WTC11 (cell line): ENCODE data around the gene PRRC2B. TPM values are rescaled to one million over a fixed set of nuclear protein-coding genes. Genes with fewer than 3 reads are reported as not detected.

Experiments
- ATAC-seq: fragments of 200-7000 bp; cut with Tn5 transposase; 2 replicates; pipeline ENCODE4 v1.10.0; 2021; ENCODE audit warnings: mild to moderate bottlenecking, moderate library complexity
- CTCF ChIA-PET: fragments of 300-600 bp; sonication (Branson Sonifier 250); formaldehyde crosslinking; loops from one replicate; lab custom pipeline; 2021; ENCODE audit warnings: antibody characterized with exemption; lab: Charles Lee
- POLR2A ChIA-PET: fragments of 350-600 bp; sonication (Branson Sonifier 250); formaldehyde crosslinking; loops from one replicate; lab custom pipeline; 2021; ENCODE audit warnings: antibody characterized with exemption; lab: Charles Lee
- DNase-seq: peaks from one replicate; pipeline ENCODE4 v3.0.0; 2021; ENCODE audit warnings: low spot score
- H3K27ac Mint-ChIP-seq: 2 replicates; pipeline ENCODE4 v1.8.0; 2021; ENCODE audit warnings: mixed read lengths
- H3K27me3 Mint-ChIP-seq: 2 replicates; pipeline ENCODE4 v1.8.0; 2021; ENCODE audit warnings: low read depth, mild to moderate bottlenecking, moderate library complexity, mixed read lengths
- H3K36me3 Mint-ChIP-seq: 2 replicates; pipeline ENCODE4 v1.8.0; 2021; ENCODE audit warnings: mixed read lengths
- H3K4me1 Mint-ChIP-seq: 2 replicates; pipeline ENCODE4 v1.8.0; 2022; ENCODE audit warnings: mixed read lengths
- H3K4me3 Mint-ChIP-seq: 2 replicates; pipeline ENCODE4 v1.8.0; 2021; ENCODE audit warnings: mild to moderate bottlenecking, moderate library complexity, mixed read lengths
- H3K9me3 Mint-ChIP-seq: 2 replicates; pipeline ENCODE4 v1.8.0; 2021; ENCODE audit warnings: mixed read lengths
- CREB1 ChIP-seq: sonication (generic); formaldehyde crosslinking; IDR thresholded peaks from 2 replicates; pipeline ENCODE4 v1.8.0; 2023; ENCODE audit warnings: mild to moderate bottlenecking, missing genetic modification reagents
- EMX1 ChIP-seq: fragments of 250-450 bp; sonication (Bioruptor Pico); IDR thresholded peaks from 2 replicates; pipeline ENCODE4 v1.8.0; 2021; ENCODE audit warnings: mild to moderate bottlenecking
- ESRRA ChIP-seq: sonication (generic); formaldehyde crosslinking; IDR thresholded peaks from 2 replicates; pipeline ENCODE4 v1.8.1; 2022; ENCODE audit warnings: mild to moderate bottlenecking, missing genetic modification reagents, borderline replicate concordance
- MAX ChIP-seq: sonication (generic); formaldehyde crosslinking; IDR thresholded peaks from 2 replicates; pipeline ENCODE4 v1.8.0; 2022; ENCODE audit warnings: mild to moderate bottlenecking, missing genetic modification reagents
- MLX ChIP-seq: sonication (generic); formaldehyde crosslinking; IDR thresholded peaks from 2 replicates; pipeline ENCODE4 v1.8.1; 2023; ENCODE audit warnings: mild to moderate bottlenecking, missing genetic modification reagents, moderate library complexity
- OVOL2 ChIP-seq: fragments of 250-450 bp; sonication (Bioruptor Pico); IDR thresholded peaks from 2 replicates; pipeline ENCODE4 v1.9.0; 2021; ENCODE audit warnings: mild to moderate bottlenecking, borderline replicate concordance
- SMAD4 ChIP-seq: sonication (generic); formaldehyde crosslinking; IDR thresholded peaks from 2 replicates; pipeline ENCODE4 v1.8.0; 2022; ENCODE audit warnings: mild to moderate bottlenecking, missing genetic modification reagents
- SP1 ChIP-seq: sonication (generic); formaldehyde crosslinking; conservative IDR thresholded peaks from 2 replicates; pipeline ENCODE4 v1.8.1; 2022; ENCODE audit warnings: missing genetic modification reagents
- ZBTB21 ChIP-seq: sonication (generic); formaldehyde crosslinking; IDR thresholded peaks from 2 replicates; pipeline ENCODE4 v1.8.1; 2023; ENCODE audit warnings: mild to moderate bottlenecking, missing genetic modification reagents, borderline replicate concordance
- ZNF138 ChIP-seq: sonication (generic); formaldehyde crosslinking; conservative IDR thresholded peaks from 2 replicates; pipeline ENCODE4 v1.8.1; 2022; ENCODE audit warnings: mild to moderate bottlenecking, moderate library complexity, missing genetic modification reagents
- ZNF232 ChIP-seq: sonication (generic); formaldehyde crosslinking; IDR thresholded peaks from 2 replicates; pipeline ENCODE4 v1.8.0; 2022; ENCODE audit warnings: mild to moderate bottlenecking, missing genetic modification reagents
- ZNF317 ChIP-seq: sonication (generic); formaldehyde crosslinking; IDR thresholded peaks from 2 replicates; pipeline ENCODE4 v1.8.1; 2023; ENCODE audit warnings: low read depth, mild to moderate bottlenecking, moderate library complexity, missing genetic modification reagents, borderline replicate concordance
- ZNF425 ChIP-seq: fragments of 250-450 bp; sonication (Bioruptor Pico); conservative IDR thresholded peaks from 2 replicates; pipeline ENCODE4 v1.9.0; 2021; ENCODE audit warnings: mild to moderate bottlenecking
- total RNA-seq: library from RNA; stranded (reverse); gene quantifications from 3 replicates; pipeline ENCODE4 v1.2.3, GENCODE V29; 2021
- TF ChIP-seq, protein P1 (sequence below): sonication (generic); formaldehyde crosslinking; IDR thresholded peaks from 2 replicates; pipeline ENCODE4 v1.8.0; 2022; ENCODE audit warnings: mild to moderate bottlenecking, missing genetic modification reagents
- TF ChIP-seq, protein P2 (sequence below): sonication (generic); formaldehyde crosslinking; IDR thresholded peaks from 2 replicates; pipeline ENCODE4 v1.8.1; 2022; ENCODE audit warnings: mild to moderate bottlenecking, moderate library complexity, missing genetic modification reagents
- TF ChIP-seq, protein P3 (sequence below): fragments of 200-600 bp; IDR thresholded peaks from 2 replicates; pipeline ENCODE4 v1.8.0; 2022; ENCODE audit warnings: antibody characterized with exemption
- TF ChIP-seq, protein P4 (sequence below): sonication (generic); formaldehyde crosslinking; IDR thresholded peaks from 2 replicates; pipeline ENCODE4 v1.8.1; 2022; ENCODE audit warnings: low read depth, missing genetic modification reagents, borderline replicate concordance
- TF ChIP-seq, protein P5 (sequence below): sonication (generic); formaldehyde crosslinking; conservative IDR thresholded peaks from 2 replicates; pipeline ENCODE4 v1.8.1; 2023; ENCODE audit warnings: mild to moderate bottlenecking, low read depth, missing genetic modification reagents, moderate library complexity

The PRRC2B gene
- total RNA-seq, 1 experiment from 2014 or later: 272 TPM

DNA sequence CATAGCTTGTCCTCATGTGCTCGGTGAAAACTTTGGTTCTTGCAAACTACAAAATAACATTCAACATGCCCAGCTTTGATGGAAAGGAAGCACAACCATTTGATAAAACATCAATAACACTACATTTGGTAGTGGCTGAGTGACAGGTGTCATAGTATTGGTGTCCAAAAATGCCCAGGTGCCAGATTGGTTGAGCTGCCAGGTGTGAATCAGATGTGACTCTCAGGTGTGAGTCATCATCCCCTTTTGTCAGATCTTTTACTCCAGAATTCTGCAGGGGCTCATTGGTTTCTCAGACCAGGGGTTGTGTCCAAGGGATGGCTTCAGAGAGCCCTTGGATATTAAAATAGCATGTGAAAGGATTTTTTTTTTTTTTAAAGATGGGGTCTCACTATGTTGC, 86.4 kb downstream of the PRRC2B start (continued):
- TF ChIP-seq ZNF425: no peak

- Mint-ChIP-seq H3K4me3 (no peak overlapping the region), H3K4me1 (no peaks in the 10 kb centered on the region), H3K27ac (peak overlapping the region; percentile 55), H3K9me3 (no peaks in the 10 kb centered on the region), H3K27me3 (no peaks in the 10 kb centered on the region), H3K36me3 (peaks cover 90% of the 10 kb centered on the region)
- POLR2A ChIA-PET: interaction anchor here (0.6 kb wide), 2 partner anchors 30 to 233 kb away, joined by 3 to 4 read pairs; no protein-coding TSS in a partner anchor
- DNase-seq (no peak), ATAC-seq (no peak)
- CTCF ChIA-PET: interaction anchor here (0.6 kb wide), 1 partner anchor 12 kb away, joined by 4 read pairs; no protein-coding TSS in a partner anchor
- no peak for TF ChIP-seq SMAD4 (CRISPR knock-in tag)
- no peak for TF ChIP-seq CREB1 (CRISPR knock-in tag)
- TF ChIP-seq, protein P1, sequence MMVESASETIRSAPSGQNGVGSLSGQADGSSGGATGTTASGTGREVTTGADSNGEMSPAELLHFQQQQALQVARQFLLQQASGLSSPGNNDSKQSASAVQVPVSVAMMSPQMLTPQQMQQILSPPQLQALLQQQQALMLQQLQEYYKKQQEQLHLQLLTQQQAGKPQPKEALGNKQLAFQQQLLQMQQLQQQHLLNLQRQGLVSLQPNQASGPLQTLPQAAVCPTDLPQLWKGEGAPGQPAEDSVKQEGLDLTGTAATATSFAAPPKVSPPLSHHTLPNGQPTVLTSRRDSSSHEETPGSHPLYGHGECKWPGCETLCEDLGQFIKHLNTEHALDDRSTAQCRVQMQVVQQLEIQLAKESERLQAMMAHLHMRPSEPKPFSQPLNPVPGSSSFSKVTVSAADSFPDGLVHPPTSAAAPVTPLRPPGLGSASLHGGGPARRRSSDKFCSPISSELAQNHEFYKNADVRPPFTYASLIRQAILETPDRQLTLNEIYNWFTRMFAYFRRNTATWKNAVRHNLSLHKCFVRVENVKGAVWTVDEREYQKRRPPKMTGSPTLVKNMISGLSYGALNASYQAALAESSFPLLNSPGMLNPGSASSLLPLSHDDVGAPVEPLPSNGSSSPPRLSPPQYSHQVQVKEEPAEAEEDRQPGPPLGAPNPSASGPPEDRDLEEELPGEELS: no peak
- no peak for TF ChIP-seq ZNF425
- no peak for TF ChIP-seq SP1
- TF ChIP-seq, protein P2, sequence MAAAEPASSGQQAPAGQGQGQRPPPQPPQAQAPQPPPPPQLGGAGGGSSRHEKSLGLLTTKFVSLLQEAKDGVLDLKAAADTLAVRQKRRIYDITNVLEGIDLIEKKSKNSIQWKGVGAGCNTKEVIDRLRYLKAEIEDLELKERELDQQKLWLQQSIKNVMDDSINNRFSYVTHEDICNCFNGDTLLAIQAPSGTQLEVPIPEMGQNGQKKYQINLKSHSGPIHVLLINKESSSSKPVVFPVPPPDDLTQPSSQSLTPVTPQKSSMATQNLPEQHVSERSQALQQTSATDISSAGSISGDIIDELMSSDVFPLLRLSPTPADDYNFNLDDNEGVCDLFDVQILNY (CRISPR knock-in tag): no peak
- TF ChIP-seq, protein P3, sequence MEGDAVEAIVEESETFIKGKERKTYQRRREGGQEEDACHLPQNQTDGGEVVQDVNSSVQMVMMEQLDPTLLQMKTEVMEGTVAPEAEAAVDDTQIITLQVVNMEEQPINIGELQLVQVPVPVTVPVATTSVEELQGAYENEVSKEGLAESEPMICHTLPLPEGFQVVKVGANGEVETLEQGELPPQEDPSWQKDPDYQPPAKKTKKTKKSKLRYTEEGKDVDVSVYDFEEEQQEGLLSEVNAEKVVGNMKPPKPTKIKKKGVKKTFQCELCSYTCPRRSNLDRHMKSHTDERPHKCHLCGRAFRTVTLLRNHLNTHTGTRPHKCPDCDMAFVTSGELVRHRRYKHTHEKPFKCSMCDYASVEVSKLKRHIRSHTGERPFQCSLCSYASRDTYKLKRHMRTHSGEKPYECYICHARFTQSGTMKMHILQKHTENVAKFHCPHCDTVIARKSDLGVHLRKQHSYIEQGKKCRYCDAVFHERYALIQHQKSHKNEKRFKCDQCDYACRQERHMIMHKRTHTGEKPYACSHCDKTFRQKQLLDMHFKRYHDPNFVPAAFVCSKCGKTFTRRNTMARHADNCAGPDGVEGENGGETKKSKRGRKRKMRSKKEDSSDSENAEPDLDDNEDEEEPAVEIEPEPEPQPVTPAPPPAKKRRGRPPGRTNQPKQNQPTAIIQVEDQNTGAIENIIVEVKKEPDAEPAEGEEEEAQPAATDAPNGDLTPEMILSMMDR: no peak
- TF ChIP-seq ZNF317 (CRISPR knock-in tag): no peak
- TF ChIP-seq, protein P4, sequence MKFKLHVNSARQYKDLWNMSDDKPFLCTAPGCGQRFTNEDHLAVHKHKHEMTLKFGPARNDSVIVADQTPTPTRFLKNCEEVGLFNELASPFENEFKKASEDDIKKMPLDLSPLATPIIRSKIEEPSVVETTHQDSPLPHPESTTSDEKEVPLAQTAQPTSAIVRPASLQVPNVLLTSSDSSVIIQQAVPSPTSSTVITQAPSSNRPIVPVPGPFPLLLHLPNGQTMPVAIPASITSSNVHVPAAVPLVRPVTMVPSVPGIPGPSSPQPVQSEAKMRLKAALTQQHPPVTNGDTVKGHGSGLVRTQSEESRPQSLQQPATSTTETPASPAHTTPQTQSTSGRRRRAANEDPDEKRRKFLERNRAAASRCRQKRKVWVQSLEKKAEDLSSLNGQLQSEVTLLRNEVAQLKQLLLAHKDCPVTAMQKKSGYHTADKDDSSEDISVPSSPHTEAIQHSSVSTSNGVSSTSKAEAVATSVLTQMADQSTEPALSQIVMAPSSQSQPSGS (CRISPR knock-in tag): no peak
- no peak for TF ChIP-seq MLX (CRISPR knock-in tag)
- TF ChIP-seq, protein P5, sequence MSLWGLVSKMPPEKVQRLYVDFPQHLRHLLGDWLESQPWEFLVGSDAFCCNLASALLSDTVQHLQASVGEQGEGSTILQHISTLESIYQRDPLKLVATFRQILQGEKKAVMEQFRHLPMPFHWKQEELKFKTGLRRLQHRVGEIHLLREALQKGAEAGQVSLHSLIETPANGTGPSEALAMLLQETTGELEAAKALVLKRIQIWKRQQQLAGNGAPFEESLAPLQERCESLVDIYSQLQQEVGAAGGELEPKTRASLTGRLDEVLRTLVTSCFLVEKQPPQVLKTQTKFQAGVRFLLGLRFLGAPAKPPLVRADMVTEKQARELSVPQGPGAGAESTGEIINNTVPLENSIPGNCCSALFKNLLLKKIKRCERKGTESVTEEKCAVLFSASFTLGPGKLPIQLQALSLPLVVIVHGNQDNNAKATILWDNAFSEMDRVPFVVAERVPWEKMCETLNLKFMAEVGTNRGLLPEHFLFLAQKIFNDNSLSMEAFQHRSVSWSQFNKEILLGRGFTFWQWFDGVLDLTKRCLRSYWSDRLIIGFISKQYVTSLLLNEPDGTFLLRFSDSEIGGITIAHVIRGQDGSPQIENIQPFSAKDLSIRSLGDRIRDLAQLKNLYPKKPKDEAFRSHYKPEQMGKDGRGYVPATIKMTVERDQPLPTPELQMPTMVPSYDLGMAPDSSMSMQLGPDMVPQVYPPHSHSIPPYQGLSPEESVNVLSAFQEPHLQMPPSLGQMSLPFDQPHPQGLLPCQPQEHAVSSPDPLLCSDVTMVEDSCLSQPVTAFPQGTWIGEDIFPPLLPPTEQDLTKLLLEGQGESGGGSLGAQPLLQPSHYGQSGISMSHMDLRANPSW (CRISPR knock-in tag): no peak
- TF ChIP-seq ZNF232 (CRISPR knock-in tag): no peak
- no peak for TF ChIP-seq MAX (CRISPR knock-in tag)
- no peak for TF ChIP-seq ZBTB21 (CRISPR knock-in tag)
- TF ChIP-seq ESRRA: no peak
- TF ChIP-seq EMX1: no peak
- no peak for TF ChIP-seq ZNF138 (CRISPR knock-in tag)
- TF ChIP-seq OVOL2: no peak
Observed at GRCh38 chr9:131481441-131482342, 87.8 kb downstream of the PRRC2B start.
